ENCODE data around the gene CPSF7.
A peak's percentile ranks its signal among the peaks of the same experiment; 100 is the strongest.
"Not testable (repeated sequence)": the region's sequence is repeated elsewhere in the genome, so short reads cannot be mapped to it uniquely, and the experiment has no call there.

Gene CPSF7, protein sequence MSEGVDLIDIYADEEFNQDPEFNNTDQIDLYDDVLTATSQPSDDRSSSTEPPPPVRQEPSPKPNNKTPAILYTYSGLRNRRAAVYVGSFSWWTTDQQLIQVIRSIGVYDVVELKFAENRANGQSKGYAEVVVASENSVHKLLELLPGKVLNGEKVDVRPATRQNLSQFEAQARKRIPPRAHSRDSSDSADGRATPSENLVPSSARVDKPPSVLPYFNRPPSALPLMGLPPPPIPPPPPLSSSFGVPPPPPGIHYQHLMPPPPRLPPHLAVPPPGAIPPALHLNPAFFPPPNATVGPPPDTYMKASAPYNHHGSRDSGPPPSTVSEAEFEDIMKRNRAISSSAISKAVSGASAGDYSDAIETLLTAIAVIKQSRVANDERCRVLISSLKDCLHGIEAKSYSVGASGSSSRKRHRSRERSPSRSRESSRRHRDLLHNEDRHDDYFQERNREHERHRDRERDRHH

GRCh38 chr11:61429691-61430582 lies at the start of gene CPSF7, which contains the start of gene SDHAF2:
Gene CPSF7 (minus strand): TSS chr11:61429975. CDS start chr11:61429235, 740 bp downstream.
Gene SDHAF2 (plus strand): TSS chr11:61430124. CDS start chr11:61430147, 23 bp downstream.
- DNase-seq: peak; percentile 98 to 99

DNA sequence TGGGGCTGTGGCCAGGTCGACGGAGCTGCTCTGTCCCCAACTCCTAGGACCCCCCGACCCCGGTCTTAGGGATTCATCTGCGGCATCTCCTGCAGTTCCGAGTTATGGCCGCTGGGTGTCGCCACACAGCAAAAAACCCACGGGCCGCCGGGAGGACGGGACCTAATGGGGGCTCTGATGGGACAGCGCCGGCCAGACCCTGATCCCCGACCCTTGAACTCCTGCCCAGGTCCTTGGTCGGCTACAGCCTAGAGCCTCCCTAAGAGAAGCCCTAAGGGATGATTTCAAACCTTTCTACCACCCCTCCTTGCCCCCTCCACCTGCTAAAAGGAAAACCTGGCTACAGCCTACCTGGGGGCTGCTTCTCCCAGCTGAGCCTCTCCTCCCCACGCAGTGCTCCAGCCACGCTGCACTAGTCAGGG lies 48.0 kb upstream of the CPSF7 start:
- DNase-seq: peak; percentile 62 to 66

DNA sequence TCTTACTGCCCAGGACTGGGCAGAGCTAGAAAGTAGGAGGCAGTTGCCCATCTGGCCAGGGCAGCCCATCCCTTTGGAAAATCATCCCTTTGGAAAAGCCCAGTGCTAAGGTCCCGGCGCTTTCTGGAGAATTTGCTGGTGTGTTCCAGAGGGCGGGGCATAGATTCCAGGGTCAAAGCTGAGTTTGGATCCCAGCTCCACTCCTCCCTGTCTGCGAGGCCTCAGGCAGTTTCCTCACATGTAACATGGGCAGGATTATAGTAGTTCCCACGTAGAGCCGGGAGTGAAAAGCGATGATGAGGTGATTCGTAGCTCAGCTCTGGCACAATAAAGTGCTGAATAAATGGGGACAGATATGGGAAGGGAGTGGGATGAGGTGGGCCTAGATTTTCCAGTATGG lies 47.4 kb upstream of the CPSF7 start:
- no peak for DNase-seq

DNA sequence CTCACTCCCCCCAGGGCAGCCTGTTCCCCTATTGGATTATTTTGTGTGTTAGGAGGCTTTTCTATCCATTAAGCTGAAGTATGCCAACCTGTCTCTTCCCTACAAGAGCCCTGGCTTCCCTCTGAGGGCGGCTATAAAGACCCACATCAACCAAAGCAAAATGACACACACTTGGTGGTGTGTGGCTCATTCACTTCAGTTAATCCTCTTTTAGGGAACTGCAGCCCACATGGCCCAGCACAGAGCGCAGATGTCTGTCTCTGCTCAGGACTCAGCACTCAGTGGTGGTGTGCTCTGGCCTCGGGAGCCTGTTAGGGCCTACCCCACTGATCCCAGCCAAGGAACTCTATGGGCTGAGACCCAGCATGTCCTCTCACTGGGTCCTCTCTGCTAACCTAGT lies 46.6 kb upstream of the CPSF7 start:
- no peak for DNase-seq

DNA sequence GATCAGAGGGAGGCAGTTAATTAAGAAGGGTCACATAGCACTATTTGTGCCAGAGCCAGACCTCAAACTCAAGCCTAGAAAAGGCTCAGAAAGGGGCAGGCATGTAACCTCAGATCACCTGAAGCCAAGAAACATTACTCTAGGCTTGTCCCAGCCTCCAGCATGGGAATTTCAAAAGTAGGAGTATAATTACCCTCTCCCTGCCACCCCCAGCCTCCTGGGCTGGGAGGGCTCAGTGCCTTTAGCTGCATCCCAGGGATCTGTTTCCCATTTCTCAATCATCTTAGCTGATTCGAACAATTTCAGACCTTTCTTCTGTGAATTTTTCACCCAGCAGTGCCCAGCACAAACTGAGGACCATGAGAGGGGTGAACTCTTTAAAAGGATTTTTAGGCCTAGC lies 45.7 kb upstream of the CPSF7 start:
- DNase-seq: no peak

- no peak for DNase-seq
Observed at GRCh38 chr11:61474013-61474643, 44.4 kb upstream of the CPSF7 start.

- DNase-seq: no peak
Observed at GRCh38 chr11:61473370-61474012, 43.7 kb upstream of the CPSF7 start.

- DNase-seq: no peak
Observed at GRCh38 chr11:61472868-61473267, 43.1 kb upstream of the CPSF7 start.

DNA sequence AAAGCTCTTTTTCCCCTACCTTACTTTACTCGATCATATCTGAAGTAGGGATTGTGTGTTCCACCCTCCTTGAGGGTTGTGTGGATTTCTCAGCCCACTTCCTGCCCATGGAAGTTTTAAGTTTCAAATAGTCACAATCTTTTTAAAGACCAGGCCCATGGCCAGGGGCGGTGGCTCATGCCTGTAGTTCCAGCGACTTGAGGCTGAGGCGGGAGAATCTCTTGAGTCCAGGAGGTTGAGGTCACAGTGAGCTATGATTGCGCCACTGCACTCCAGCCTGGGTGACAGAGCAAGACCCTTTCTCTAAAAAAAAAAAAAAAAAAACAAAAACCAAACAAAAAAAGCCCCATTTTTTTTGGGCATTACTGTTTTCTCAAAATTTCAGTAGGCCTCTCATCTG lies 42.5 kb upstream of the CPSF7 start:
- DNase-seq: no peak

DNA sequence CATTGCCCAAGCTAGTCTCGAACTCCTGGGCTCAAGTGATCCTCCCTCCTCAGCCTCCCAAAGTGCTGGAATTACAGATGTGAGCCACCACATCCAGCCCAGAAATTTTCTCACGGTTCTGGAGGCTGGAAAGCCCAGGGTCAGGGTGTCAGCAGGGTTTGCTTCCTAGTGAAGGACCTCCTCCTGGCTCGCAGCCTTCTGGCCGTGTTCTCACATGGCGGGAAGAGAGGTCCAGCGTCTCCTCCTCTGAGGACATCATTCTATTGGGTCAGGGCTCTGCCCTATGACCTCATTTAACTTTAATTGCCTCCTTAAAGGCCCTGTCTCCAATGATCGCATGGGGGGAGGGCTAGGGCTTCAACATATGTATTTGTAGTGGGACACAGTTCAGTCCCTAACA lies 38.2 kb upstream of the CPSF7 start:
- DNase-seq: no peak

GRCh38 chr11:61467602-61468001 lies 37.8 kb upstream of the CPSF7 start:
- DNase-seq: not testable (repeated sequence)

DNA sequence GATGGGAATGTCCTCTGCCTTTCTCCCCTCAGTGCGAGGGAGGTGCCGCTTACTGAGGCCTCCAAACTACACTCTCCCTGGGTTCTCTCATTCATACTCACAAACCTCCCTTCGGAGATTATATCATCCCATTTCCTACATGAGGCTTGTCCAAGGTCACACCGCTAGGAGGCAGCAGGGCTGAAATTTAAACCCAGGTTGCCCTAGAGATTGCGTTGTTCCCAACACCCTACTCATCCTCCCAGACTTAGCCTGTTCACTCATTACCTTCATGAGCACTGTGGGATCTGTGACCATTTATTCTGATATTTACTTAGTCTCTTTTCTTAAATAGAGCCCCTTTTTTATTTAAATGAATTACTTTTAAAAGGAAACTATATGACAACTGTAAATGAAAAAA lies 31.2 kb upstream of the CPSF7 start:
- DNase-seq: no peak

GRCh38 chr11:61460474-61460881 lies 30.7 kb upstream of the CPSF7 start:
- no peak for DNase-seq

- DNase-seq: no peak
Observed at GRCh38 chr11:61454520-61454919, 24.7 kb upstream of the CPSF7 start.

- no peak for DNase-seq
Observed at GRCh38 chr11:61453695-61454094, 23.9 kb upstream of the CPSF7 start.

DNA sequence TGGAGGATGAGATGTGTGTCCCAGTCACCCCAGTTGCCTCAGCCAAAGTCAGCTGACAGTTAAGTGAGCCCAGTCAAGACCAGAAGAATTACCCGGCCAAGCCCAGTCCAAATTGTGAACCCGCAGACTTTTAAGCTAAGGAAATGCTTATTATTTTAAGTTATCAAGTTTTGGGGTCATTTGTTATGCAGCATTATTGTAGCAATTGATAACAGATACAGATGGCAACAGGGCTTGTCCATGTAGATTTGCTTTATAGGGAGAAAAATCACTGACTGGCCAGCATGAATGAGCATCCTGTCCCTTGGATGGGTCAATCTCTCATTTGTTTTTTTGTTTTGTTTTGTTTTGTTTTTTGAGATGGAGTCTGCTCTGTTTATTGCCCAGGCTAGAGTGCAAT lies 23.1 kb upstream of the CPSF7 start:
- DNase-seq: no peak

- no peak for DNase-seq
Observed at GRCh38 chr11:61448552-61448927, 18.8 kb upstream of the CPSF7 start.

DNA sequence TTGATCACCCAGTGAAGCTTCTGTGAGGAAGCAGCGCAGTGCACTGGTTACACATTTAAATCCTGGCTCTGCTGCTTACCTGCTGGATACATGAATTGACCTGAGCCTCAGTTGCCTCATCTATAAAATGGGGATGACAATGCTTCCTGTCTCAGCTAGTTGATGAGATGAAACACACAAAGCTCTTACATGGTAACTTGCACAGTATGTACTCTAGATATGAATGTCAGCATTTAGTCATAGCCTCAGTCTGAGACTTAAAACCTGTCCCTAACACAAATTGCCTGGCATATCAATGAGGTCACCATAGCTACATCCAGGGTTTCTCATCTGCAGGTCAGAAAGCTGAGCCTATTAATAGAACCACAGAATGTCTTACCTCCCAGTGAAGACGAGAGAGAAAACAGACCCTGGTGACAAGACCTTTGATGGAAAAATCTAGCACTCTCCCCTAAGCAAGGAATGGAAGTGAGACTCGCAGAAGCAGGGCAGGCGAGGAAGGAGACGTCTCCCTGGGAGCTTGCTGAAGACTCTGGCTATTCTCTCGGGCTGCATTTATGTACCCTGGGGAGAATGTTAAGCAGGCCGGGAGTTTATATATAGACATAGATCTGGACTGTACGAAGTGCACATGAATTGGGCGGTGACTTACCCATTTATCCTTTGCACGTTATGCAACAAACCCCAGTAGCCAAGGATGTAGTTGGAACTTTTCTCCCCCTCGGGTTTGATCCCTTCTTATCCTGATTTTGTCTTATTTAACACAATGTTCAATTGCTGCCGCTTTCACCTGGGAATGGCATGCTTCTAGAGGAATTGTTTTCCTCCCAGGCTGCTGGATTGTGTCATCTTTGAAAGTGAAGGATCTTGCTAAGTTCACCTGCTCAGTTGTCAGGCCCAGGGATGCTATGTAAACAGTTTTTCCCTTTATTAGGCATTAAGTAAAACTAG lies 18.1 kb upstream of the CPSF7 start:
- no peak for DNase-seq

GRCh38 chr11:61446211-61446651 lies 16.5 kb upstream of the CPSF7 start:
- peak; percentile 84 to 90 for DNase-seq

GRCh38 chr11:61445516-61445915 lies 15.7 kb upstream of the CPSF7 start:
- DNase-seq: no peak

- no peak for DNase-seq
Observed at GRCh38 chr11:61442616-61443015, 12.8 kb upstream of the CPSF7 start.

All from stimulated activated CD4-positive, alpha-beta T cell treated with anti-CD3 and anti-CD28 coated beads, Interleukin-2, amount 100 ng/mL, for 24 hours (primary cell).